Dermis microvascular lymphatic vessel endothelial cell (primary cell): ENCODE data around the gene HIBADH. TPM values are rescaled to one million over a fixed set of nuclear protein-coding genes. Genes with fewer than 3 reads are reported as not detected.
"Not testable (repeated sequence)": the region's sequence is repeated elsewhere in the genome, so short reads cannot be mapped to it uniquely, and the experiment has no call there.

ENCODE experiments used
- DNase-seq, 2 donors: peaks; one replicate each; pipeline versions ENCODE4 v3.0.0 to v3.0.0-alpha.2; 2010; ENCODE audit warnings: low read depth in 2 of 2
- total RNA-seq: library from RNA; depleted of rRNA; stranded (reverse); fragments of >200 nt; gene quantifications from 2 replicates; pipeline ENCODE4 v1.2.1, GENCODE V29; 2014

The HIBADH gene
- total RNA-seq, 1 donor from 2014 or later: 23.5 TPM

- no peak for DNase-seq
Measured at GRCh38 chr7:27510541-27510940, 152.1 kb downstream of the HIBADH start.

GRCh38 chr7:27501879-27502278 lies 160.8 kb downstream of the HIBADH start:
- DNase-seq: not testable (repeated sequence)

GRCh38 chr7:27501001-27501400 lies 161.7 kb downstream of the HIBADH start:
- DNase-seq: no peak

- no peak for DNase-seq
Measured at GRCh38 chr7:27492224-27492623, 170.5 kb downstream of the HIBADH start.

GRCh38 chr7:27491534-27491933 lies 171.1 kb downstream of the HIBADH start:
- DNase-seq: no peak

GRCh38 chr7:27487509-27487908 lies 175.2 kb downstream of the HIBADH start:
- no peak for DNase-seq

GRCh38 chr7:27484451-27484850 lies 178.2 kb downstream of the HIBADH start:
- no peak for DNase-seq

GRCh38 chr7:27482219-27482618 lies 180.5 kb downstream of the HIBADH start:
- DNase-seq: no peak

- DNase-seq: no peak
Measured at GRCh38 chr7:27478556-27478955, 184.1 kb downstream of the HIBADH start.

GRCh38 chr7:27478084-27478483 lies 184.6 kb downstream of the HIBADH start:
- no peak for DNase-seq

GRCh38 chr7:27476493-27476892 lies 186.2 kb downstream of the HIBADH start:
- DNase-seq: no peak

Other genes starting within 250 kb of the HIBADH start
- 52.8 and 53.0 TPM in 2 replicates for gene TAX1BP1, start 77.3 kb upstream of the HIBADH start, total RNA-seq